Activated naive CD8-positive, alpha-beta T cell treated with anti-CD3 and anti-CD28 coated beads, Interleukin-2, amount 50 U/mL, for 16 hours (primary cell): ENCODE data around the gene FTO.
"Not testable (repeated sequence)": the region's sequence is repeated elsewhere in the genome, so short reads cannot be mapped to it uniquely, and the experiment has no call there.

Source experiments
- DNase-seq: peaks from one replicate; pipeline ENCODE4 v3.0.0-alpha.2; 2020; ENCODE audit warnings: low read depth, low spot score

FTO gene

GRCh38 chr16:53859995-53860540 lies 156.1 kb downstream of the FTO start:
- no peak for DNase-seq

GRCh38 chr16:53863861-53864260 lies 159.9 kb downstream of the FTO start:
- DNase-seq, result no peak

GRCh38 chr16:53864819-53865493 lies 161.0 kb downstream of the FTO start:
- no peak for DNase-seq

GRCh38 chr16:53865494-53865863 lies 161.5 kb downstream of the FTO start:
- DNase-seq, result no peak

- DNase-seq, result no peak
Observed at GRCh38 chr16:53866520-53866919, 162.6 kb downstream of the FTO start.

GRCh38 chr16:53870831-53871230 lies 166.9 kb downstream of the FTO start:
- no peak for DNase-seq

- DNase-seq, result no peak
Observed at GRCh38 chr16:53872248-53873221, 168.6 kb downstream of the FTO start.

- DNase-seq, result no peak
Observed at GRCh38 chr16:53876811-53877210, 172.9 kb downstream of the FTO start.

- DNase-seq, result no peak
Observed at GRCh38 chr16:53878216-53878615, 174.3 kb downstream of the FTO start.

GRCh38 chr16:53881371-53881770 lies 177.4 kb downstream of the FTO start:
- DNase-seq, result no peak

GRCh38 chr16:53882310-53882709 lies 178.4 kb downstream of the FTO start:
- no peak for DNase-seq

- no peak for DNase-seq
Observed at GRCh38 chr16:53884748-53885147, 180.8 kb downstream of the FTO start.

GRCh38 chr16:53886482-53887378 lies 182.8 kb downstream of the FTO start:
- no peak for DNase-seq

GRCh38 chr16:53888222-53888621 lies 184.3 kb downstream of the FTO start:
- DNase-seq, result no peak

GRCh38 chr16:53890877-53891276 lies 186.9 kb downstream of the FTO start:
- not testable (repeated sequence) for DNase-seq

- no peak for DNase-seq
Observed at GRCh38 chr16:53891409-53892139, 187.6 kb downstream of the FTO start.

GRCh38 chr16:53892155-53892554 lies 188.2 kb downstream of the FTO start:
- DNase-seq, result peak; percentile 3

GRCh38 chr16:53893731-53894435 lies 189.9 kb downstream of the FTO start:
- no peak for DNase-seq

GRCh38 chr16:53894686-53895085 lies 190.7 kb downstream of the FTO start:
- DNase-seq, result no peak

- DNase-seq, result no peak
Observed at GRCh38 chr16:53895433-53895832, 191.5 kb downstream of the FTO start.
